HG02642 (cell line): ENCODE results near the gene POMGNT1.

Experiments
- ATAC-seq: cut with Tn5 transposase; IDR thresholded peaks from one replicate; pipeline ENCODE4 v1.9.1; 2021; ENCODE audit warnings: mild to moderate bottlenecking; ENCODE audit not compliant: unreplicated experiment, poor library complexity

The POMGNT1 gene

GRCh38 chr1:46215504-46215903, 17.3 kb upstream of the POMGNT1 start:
- no peak for ATAC-seq

- no peak for ATAC-seq
Measured at GRCh38 chr1:46211051-46211450, 12.8 kb upstream of the POMGNT1 start.

- ATAC-seq: no peak
Measured at GRCh38 chr1:46210561-46210960, 12.3 kb upstream of the POMGNT1 start.

- ATAC-seq: no peak
Measured at GRCh38 chr1:46206399-46206798, 8.2 kb upstream of the POMGNT1 start.

- ATAC-seq: no peak
Measured at GRCh38 chr1:46205791-46206190, 7.6 kb upstream of the POMGNT1 start.

- no peak for ATAC-seq
Measured at GRCh38 chr1:46205141-46205540, 6.9 kb upstream of the POMGNT1 start.

GRCh38 chr1:46204406-46204742, 6.1 kb upstream of the POMGNT1 start:
- ATAC-seq: no peak

- ATAC-seq: no peak
Measured at GRCh38 chr1:46203738-46204405, 5.6 kb upstream of the POMGNT1 start.

GRCh38 chr1:46199233-46199749, 1.1 kb upstream of the POMGNT1 start:
- ATAC-seq: no peak

GRCh38 chr1:46197560-46197963, 672 bp downstream of the POMGNT1 start:
- no peak for ATAC-seq

- ATAC-seq: no peak
Measured at GRCh38 chr1:46196609-46197008, 1.6 kb downstream of the POMGNT1 start.

- no peak for ATAC-seq
Measured at GRCh38 chr1:46194641-46195193, 3.5 kb downstream of the POMGNT1 start.

- ATAC-seq: no peak
Measured at GRCh38 chr1:46193984-46194570, 4.2 kb downstream of the POMGNT1 start.

GRCh38 chr1:46193285-46193684, 4.9 kb downstream of the POMGNT1 start:
- no peak for ATAC-seq

- no peak for ATAC-seq
Measured at GRCh38 chr1:46192171-46192570, 6.1 kb downstream of the POMGNT1 start.

- ATAC-seq: no peak
Measured at GRCh38 chr1:46191033-46191701, 7.1 kb downstream of the POMGNT1 start.

GRCh38 chr1:46190539-46190938, 7.7 kb downstream of the POMGNT1 start:
- ATAC-seq: no peak

- no peak for ATAC-seq
Measured at GRCh38 chr1:46188295-46189030, 9.8 kb downstream of the POMGNT1 start.

- no peak for ATAC-seq
Measured at GRCh38 chr1:46187106-46187869, 10.9 kb downstream of the POMGNT1 start.

GRCh38 chr1:46186076-46186475, 12.2 kb downstream of the POMGNT1 start:
- no peak for ATAC-seq
